ENCODE results near the gene TEN1. TPM values are rescaled to one million over a fixed set of nuclear protein-coding genes. Genes with fewer than 3 reads are reported as not detected.
A peak's percentile ranks its signal among the peaks of the same experiment; 100 is the strongest.

The TEN1 gene
- total and polyA plus RNA-seq, 4 donors, result 20.6 to 33.5 (median 29.0) TPM

- WGBS, 2 donors, result 52 to 69% methylated on average over 6 of the region's 6 CpGs
- Histone ChIP-seq H3K27ac (ENCODE audit: low read depth in 1 of 2, low read length in 1 of 2) (peak overlapping the region in 1 of 2 donors; percentile 43), H3K9ac (ENCODE audit: insufficient read depth in 1 of 2, low read length in 2 of 2) (no peak overlapping the region), H3K36me3 (ENCODE audit: control insufficient read depth in 4 of 4, insufficient read depth in 4 of 4, low read length in 4 of 4) (peaks cover 0 to 8% (median 2%) of the 10 kb centered on the region in 4 donors), H3K27me3 (ENCODE audit: control insufficient read depth in 3 of 3, insufficient read depth in 3 of 3, low read length in 2 of 3) (no peaks in the 10 kb centered on the region), H3K9me3 (ENCODE audit: control insufficient read depth in 4 of 4, insufficient read depth in 3 of 4, low read length in 3 of 4) (no peaks in the 10 kb centered on the region), H3K4me1 (ENCODE audit: control insufficient read depth in 5 of 5, insufficient read depth in 5 of 5, low read length in 5 of 5) (peaks cover 0 to 37% (median 8%) of the 10 kb centered on the region in 5 donors), H3K4me3 (no peak overlapping the region)
- DNase-seq (no peak), ATAC-seq (ENCODE audit: insufficient read depth, low FRiP score) (peak; percentile 35)
- TF ChIP-seq CTCF (IDR thresholded peaks at IDR 0.05; ENCODE audit: control extremely low read depth, extremely low read depth), result no peak
Observed at GRCh38 chr17:75983501-75984181, 4.6 kb downstream of the TEN1 start.

GRCh38 chr17:75985986-75986385 is 6.9 kb downstream of the TEN1 start:
- Histone ChIP-seq H3K36me3 (ENCODE audit: control insufficient read depth in 4 of 4, insufficient read depth in 4 of 4, low read length in 4 of 4) (peaks cover 0 to 10% (median 2%) of the 10 kb centered on the region in 4 donors), H3K4me1 (ENCODE audit: control insufficient read depth in 5 of 5, insufficient read depth in 5 of 5, low read length in 5 of 5) (peaks cover 0 to 23% (median 8%) of the 10 kb centered on the region in 5 donors), H3K9ac (ENCODE audit: insufficient read depth in 1 of 2, low read length in 2 of 2) (no peak overlapping the region), H3K4me3 (no peak overlapping the region), H3K27me3 (ENCODE audit: control insufficient read depth in 3 of 3, insufficient read depth in 3 of 3, low read length in 2 of 3) (no peaks in the 10 kb centered on the region), H3K27ac (ENCODE audit: low read depth in 1 of 2, low read length in 1 of 2) (no peak overlapping the region), H3K9me3 (ENCODE audit: control insufficient read depth in 4 of 4, insufficient read depth in 3 of 4, low read length in 3 of 4) (no peaks in the 10 kb centered on the region)
- ATAC-seq (ENCODE audit: insufficient read depth, low FRiP score), result no peak
- no peak for TF ChIP-seq CTCF (IDR thresholded peaks at IDR 0.05; ENCODE audit: control extremely low read depth, extremely low read depth)
- DNase-seq, result no peak
- 95% methylated on average over 4 of the region's 4 CpGs for WGBS, 2 donors

DNA sequence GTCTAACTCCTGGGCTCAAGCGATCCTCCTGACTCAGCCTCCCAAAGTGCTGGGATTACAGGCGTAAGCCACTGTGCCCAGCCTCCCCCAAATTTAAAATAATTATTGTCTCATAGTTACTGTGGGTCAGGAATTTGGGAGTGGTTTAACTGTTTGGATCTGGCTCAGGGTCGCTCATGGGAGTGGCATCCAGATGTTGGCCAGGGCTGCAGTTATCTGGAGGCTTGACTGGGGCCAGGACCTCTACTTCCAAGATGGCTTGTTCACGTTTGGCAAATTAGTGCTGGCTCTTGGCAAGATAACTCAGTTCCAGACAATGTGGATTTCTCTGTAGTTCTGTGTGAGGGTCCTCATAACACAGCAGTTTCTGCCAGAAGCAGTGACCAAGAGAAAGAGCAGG is 8.0 kb downstream of the TEN1 start:
- no peak overlapping the region for H3K4me3 ChIP-seq
- DNase-seq, result no peak
- H3K9me3 ChIP-seq (ENCODE audit: control insufficient read depth in 4 of 4, insufficient read depth in 3 of 4, low read length in 3 of 4), result no peaks in the 10 kb centered on the region
- H3K9ac ChIP-seq (ENCODE audit: insufficient read depth in 1 of 2, low read length in 2 of 2), result no peak overlapping the region
- ATAC-seq (ENCODE audit: insufficient read depth, low FRiP score), result no peak
- no peak overlapping the region for H3K27ac ChIP-seq (ENCODE audit: low read depth in 1 of 2, low read length in 1 of 2)
- H3K36me3 ChIP-seq (ENCODE audit: control insufficient read depth in 4 of 4, insufficient read depth in 4 of 4, low read length in 4 of 4), result peaks cover 0 to 18% (median 6%) of the 10 kb centered on the region in 4 donors
- H3K27me3 ChIP-seq (ENCODE audit: control insufficient read depth in 3 of 3, insufficient read depth in 3 of 3, low read length in 2 of 3), result no peaks in the 10 kb centered on the region
- no peak for TF ChIP-seq CTCF (IDR thresholded peaks at IDR 0.05; ENCODE audit: control extremely low read depth, extremely low read depth)
- 81 to 94% methylated on average over 4 of the region's 4 CpGs for WGBS, 2 donors
- peaks cover 0 to 18% (median 5%) of the 10 kb centered on the region in 5 donors for H3K4me1 ChIP-seq (ENCODE audit: control insufficient read depth in 5 of 5, insufficient read depth in 5 of 5, low read length in 5 of 5)
